NCI-H2196 treated with DMSO at 0.1 percent for 48 hours (cell line): ENCODE results near the gene C1orf53.

Experiments
- DNase-seq: peaks from one replicate; lab custom pipeline; 2025; ENCODE audit not compliant: unreplicated experiment; lab: John Stamatoyannopoulos, UW

C1orf53 gene

GRCh38 chr1:197907846-197908616, 5.6 kb downstream of the C1orf53 start:
- DNase-seq, result no peak

- no peak for DNase-seq
Measured at GRCh38 chr1:197908716-197909220, 6.3 kb downstream of the C1orf53 start.

- no peak for DNase-seq
Measured at GRCh38 chr1:197909384-197909783, 7.0 kb downstream of the C1orf53 start.

GRCh38 chr1:197910120-197910991, 7.9 kb downstream of the C1orf53 start:
- DNase-seq, result no peak

- no peak for DNase-seq
Measured at GRCh38 chr1:197911111-197911856, 8.9 kb downstream of the C1orf53 start.

GRCh38 chr1:197911857-197912696, 9.6 kb downstream of the C1orf53 start:
- no peak for DNase-seq

GRCh38 chr1:197912739-197913494, 10.5 kb downstream of the C1orf53 start:
- DNase-seq, result no peak

- no peak for DNase-seq
Measured at GRCh38 chr1:197913495-197914276, 11.3 kb downstream of the C1orf53 start.

GRCh38 chr1:197914510-197914909, 12.1 kb downstream of the C1orf53 start:
- no peak for DNase-seq

- no peak for DNase-seq
Measured at GRCh38 chr1:197915260-197915861, 12.9 kb downstream of the C1orf53 start.

- DNase-seq, result peak; percentile 24
Measured at GRCh38 chr1:197915862-197916499, 13.6 kb downstream of the C1orf53 start.

- no peak for DNase-seq
Measured at GRCh38 chr1:197916500-197916983, 14.1 kb downstream of the C1orf53 start.

- no peak for DNase-seq
Measured at GRCh38 chr1:197917805-197918651, 15.6 kb downstream of the C1orf53 start.

GRCh38 chr1:197918807-197919345, 16.4 kb downstream of the C1orf53 start:
- DNase-seq, result no peak

GRCh38 chr1:197919346-197920066, 17.1 kb downstream of the C1orf53 start:
- DNase-seq, result no peak

GRCh38 chr1:197920067-197920396, 17.6 kb downstream of the C1orf53 start:
- DNase-seq, result no peak
